PC-3 (cell line): Measurements from ENCODE around the gene ANKRD22. TPM values are rescaled to one million over a fixed set of nuclear protein-coding genes. Genes with fewer than 3 reads are reported as not detected.

Experiments
- ATAC-seq: fragments of 200-7000 bp; cut with Tn5 transposase; 2 replicates; pipeline ENCODE4 v1.9.1; 2020; ENCODE audit warnings: mild to moderate bottlenecking, moderate library complexity
- BruUV-seq: library from RNA; stranded (reverse); fragments of 400-500 nt; replicated peaks from 2 replicates; lab custom pipeline; 2021; lab: Mats Ljungman, UMichigan
- CTCF ChIA-PET: fragments of 300-600 bp; sonication (Branson Sonifier 250); formaldehyde crosslinking; loops from one replicate; lab custom pipeline; 2022; ENCODE audit warnings: antibody characterized with exemption; lab: Charles Lee
- POLR2A ChIA-PET: fragments of 300-600 bp; sonication (Branson Sonifier 250); formaldehyde crosslinking; loops from one replicate; lab custom pipeline; 2022; ENCODE audit warnings: antibody characterized with exemption; ENCODE audit not compliant: unreplicated experiment; lab: Charles Lee
- DNase-seq: peaks from one replicate; pipeline ENCODE4 v3.0.0-alpha.2; 2015
- H2AFZ ChIP-seq: fragments of 300-600 bp; sonication (generic); 2 replicates; pipeline ENCODE4 v1.6.0; 2016; ENCODE audit warnings: antibody characterized with exemption, low read length
- H3F3A ChIP-seq: fragments of 300-600 bp; sonication (generic); one replicate; pipeline ENCODE4 v1.6.0; 2017; ENCODE audit warnings: antibody characterized with exemption, low read length, control low read depth, mild to moderate bottlenecking; ENCODE audit not compliant: unreplicated experiment
- H3K27ac ChIP-seq: fragments of 300-600 bp; sonication (generic); 2 replicates; pipeline ENCODE4 v1.5.1; 2016; ENCODE audit warnings: mild to moderate bottlenecking, low read length
- H3K27me3 ChIP-seq: fragments of 300-600 bp; sonication (generic); 2 replicates; pipeline ENCODE4 v1.6.1; 2016; ENCODE audit warnings: low read length, mixed read lengths
- H3K36me3 ChIP-seq: fragments of 300-600 bp; sonication (generic); 2 replicates; pipeline ENCODE4 v1.6.1; 2016; ENCODE audit warnings: low read depth, mixed run types, low read length, mixed read lengths
- H3K4me1 ChIP-seq: fragments of 300-600 bp; sonication (generic); 2 replicates; pipeline ENCODE4 v1.5.1; 2016; ENCODE audit warnings: low read length; ENCODE audit not compliant: insufficient read depth
- H3K4me2 ChIP-seq: fragments of 300-600 bp; sonication (generic); 2 replicates; pipeline ENCODE4 v1.6.0; 2016; ENCODE audit warnings: low read length
- H3K4me3 ChIP-seq: fragments of 300-600 bp; sonication (generic); 2 replicates; pipeline ENCODE4 v1.5.1; 2016; ENCODE audit warnings: mild to moderate bottlenecking, low read length, mixed read lengths
- H3K79me2 ChIP-seq: fragments of 300-600 bp; sonication (generic); 2 replicates; pipeline ENCODE4 v1.6.1; 2017; ENCODE audit warnings: low read length, mixed read lengths
- H3K9ac ChIP-seq: fragments of 300-600 bp; sonication (generic); 2 replicates; pipeline ENCODE4 v1.6.0; 2016; ENCODE audit warnings: mild to moderate bottlenecking, low read length
- H3K9me2 ChIP-seq: fragments of 300-600 bp; sonication (generic); replicated peaks from 2 replicates; pipeline ENCODE4 v1.6.1; 2016; ENCODE audit warnings: mixed run types, low read length, mixed read lengths
- H3K9me3 ChIP-seq: fragments of 300-600 bp; sonication (generic); 2 replicates; pipeline ENCODE4 v1.6.1; 2016; ENCODE audit warnings: low read length, mixed read lengths
- H4K20me1 ChIP-seq: fragments of 300-600 bp; sonication (generic); 2 replicates; pipeline ENCODE4 v1.6.1; 2016; ENCODE audit warnings: low read length, mixed read lengths
- EZH2 ChIP-seq: fragments of 300-600 bp; sonication (generic); IDR thresholded peaks from one replicate; pipeline ENCODE4 v1.6.1; 2017; ENCODE audit warnings: antibody characterized with exemption, mild to moderate bottlenecking, low read length; ENCODE audit not compliant: unreplicated experiment
- EZH2phosphoT487 ChIP-seq: fragments of 300-600 bp; sonication (generic); IDR thresholded peaks from 2 replicates; pipeline ENCODE4 v1.6.1; 2018; ENCODE audit warnings: mild to moderate bottlenecking, antibody characterized with exemption, low read length, borderline replicate concordance
- intact Hi-C: fragments of 100-400 bp; cut with micrococcal nuclease; formaldehyde crosslinking; loops from 2 replicates; pipeline ENCODE4 v1.9.0; 2023
- total RNA-seq: library from RNA; depleted of rRNA; stranded (reverse); fragments of >200 nt; gene quantifications from 2 replicates; pipeline ENCODE4 v1.2.3, GENCODE V29; 2014
- TF ChIP-seq, protein P1 (sequence below): fragments of 300-600 bp; sonication (generic); conservative IDR thresholded peaks from 2 replicates; pipeline ENCODE4 v1.5.1; 2017; ENCODE audit warnings: antibody characterized with exemption, low read depth, mild to moderate bottlenecking, low read length

ANKRD22 gene
- total RNA-seq, 1 experiment from 2014 or later: 5.0 TPM

- Histone ChIP-seq H3K27me3 (no peaks in the 10 kb centered on the region), H3K27ac (no peak overlapping the region), H3K9ac (no peak overlapping the region), H3K79me2 (0 out of 2 replicates have a peak, but pooled peaks cover 6% of the 10 kb centered on the region), H3K4me1 (peaks cover 4% of the 10 kb centered on the region; the same call in 1 of the 2 replicates), H3K4me3 (no peak overlapping the region), H3K9me3 (no peaks in the 10 kb centered on the region), H3K4me2 (no peak overlapping the region), H4K20me1 (no peaks in the 10 kb centered on the region), H3K9me2 (no peaks in the 10 kb centered on the region), H3K36me3 (no peaks in the 10 kb centered on the region), H3F3A (no peaks in the 10 kb centered on the region), H2AFZ (no peak overlapping the region)
- ATAC-seq (no peak), DNase-seq (no peak)
- intact Hi-C loops: no loop called here
- ChIA-PET CTCF (no interaction called here), POLR2A (no interaction called here)
- TF ChIP-seq EZH2: no peak
- TF ChIP-seq, protein P1, sequence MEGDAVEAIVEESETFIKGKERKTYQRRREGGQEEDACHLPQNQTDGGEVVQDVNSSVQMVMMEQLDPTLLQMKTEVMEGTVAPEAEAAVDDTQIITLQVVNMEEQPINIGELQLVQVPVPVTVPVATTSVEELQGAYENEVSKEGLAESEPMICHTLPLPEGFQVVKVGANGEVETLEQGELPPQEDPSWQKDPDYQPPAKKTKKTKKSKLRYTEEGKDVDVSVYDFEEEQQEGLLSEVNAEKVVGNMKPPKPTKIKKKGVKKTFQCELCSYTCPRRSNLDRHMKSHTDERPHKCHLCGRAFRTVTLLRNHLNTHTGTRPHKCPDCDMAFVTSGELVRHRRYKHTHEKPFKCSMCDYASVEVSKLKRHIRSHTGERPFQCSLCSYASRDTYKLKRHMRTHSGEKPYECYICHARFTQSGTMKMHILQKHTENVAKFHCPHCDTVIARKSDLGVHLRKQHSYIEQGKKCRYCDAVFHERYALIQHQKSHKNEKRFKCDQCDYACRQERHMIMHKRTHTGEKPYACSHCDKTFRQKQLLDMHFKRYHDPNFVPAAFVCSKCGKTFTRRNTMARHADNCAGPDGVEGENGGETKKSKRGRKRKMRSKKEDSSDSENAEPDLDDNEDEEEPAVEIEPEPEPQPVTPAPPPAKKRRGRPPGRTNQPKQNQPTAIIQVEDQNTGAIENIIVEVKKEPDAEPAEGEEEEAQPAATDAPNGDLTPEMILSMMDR: no peak
- TF ChIP-seq EZH2phosphoT487: no peak
- BruUV-seq: no TSS peak
Measured at GRCh38 chr10:88893611-88894010, 42.0 kb upstream of the ANKRD22 start.

GRCh38 chr10:88892222-88892967, 40.8 kb upstream of the ANKRD22 start:
- H3K9me2 ChIP-seq: no peaks in the 10 kb centered on the region
- BruUV-seq: no TSS peak
- H3K4me1 ChIP-seq: peaks cover 4% of the 10 kb centered on the region; the same call in 1 of the 2 replicates
- no peaks in the 10 kb centered on the region for H4K20me1 ChIP-seq
- ChIA-PET POLR2A (no interaction called here), CTCF (no interaction called here)
- H3F3A ChIP-seq: no peaks in the 10 kb centered on the region
- H3K27me3 ChIP-seq: no peaks in the 10 kb centered on the region
- no peak for ATAC-seq
- H2AFZ ChIP-seq: no peak overlapping the region
- intact Hi-C loops: no loop called here
- no peak overlapping the region for H3K27ac ChIP-seq
- DNase-seq: no peak
- H3K4me2 ChIP-seq: no peak overlapping the region
- 0 out of 2 replicates have a peak, but pooled peaks cover 14% of the 10 kb centered on the region for H3K79me2 ChIP-seq
- no peak overlapping the region for H3K4me3 ChIP-seq
- no peaks in the 10 kb centered on the region for H3K9me3 ChIP-seq
- H3K36me3 ChIP-seq: no peaks in the 10 kb centered on the region
- TF ChIP-seq EZH2 (no peak), EZH2phosphoT487 (no peak)
- TF ChIP-seq, protein P1: no peak
- H3K9ac ChIP-seq: no peak overlapping the region

GRCh38 chr10:88890681-88891381, 39.2 kb upstream of the ANKRD22 start:
- Histone ChIP-seq H3F3A (no peaks in the 10 kb centered on the region), H3K79me2 (peaks cover 26% of the 10 kb centered on the region), H3K4me1 (no peaks in the 10 kb centered on the region), H4K20me1 (no peaks in the 10 kb centered on the region), H3K27me3 (no peaks in the 10 kb centered on the region), H3K4me2 (no peak overlapping the region), H2AFZ (no peak overlapping the region), H3K36me3 (no peaks in the 10 kb centered on the region), H3K9me2 (no peaks in the 10 kb centered on the region), H3K9me3 (no peaks in the 10 kb centered on the region), H3K27ac (no peak overlapping the region), H3K9ac (no peak overlapping the region), H3K4me3 (no peak overlapping the region)
- intact Hi-C loops: no loop called here
- ATAC-seq (no peak), DNase-seq (no peak)
- POLR2A ChIA-PET: no interaction called here
- CTCF ChIA-PET: no interaction called here
- TF ChIP-seq, protein P1: no peak
- TF ChIP-seq EZH2 (no peak), EZH2phosphoT487 (no peak)
- no TSS peak for BruUV-seq
